Karpas-422 (cell line): Measurements from ENCODE around the gene ACAT2. TPM values are rescaled to one million over a fixed set of nuclear protein-coding genes. Genes with fewer than 3 reads are reported as not detected.

ENCODE experiments used
- DNase-seq: peaks from one replicate; pipeline ENCODE4 v3.0.0-alpha.2; 2015
- H2AFZ ChIP-seq: fragments of 200-600 bp; sonication (generic); 2 replicates; pipeline ENCODE4 v1.6.1; 2014; ENCODE audit warnings: antibody characterized with exemption, low read length, mixed read lengths
- H3K27ac ChIP-seq: fragments of 200-600 bp; sonication (generic); 2 replicates; pipeline ENCODE4 v1.5.1; 2014; ENCODE audit warnings: mild to moderate bottlenecking, low read length, moderate library complexity
- H3K27me3 ChIP-seq: fragments of 200-600 bp; sonication (generic); 2 replicates; pipeline ENCODE4 v1.6.1; 2014; ENCODE audit warnings: low read length, mixed read lengths
- H3K36me3 ChIP-seq: fragments of 200-600 bp; sonication (generic); 2 replicates; pipeline ENCODE4 v1.6.1; 2014; ENCODE audit warnings: low read length, mixed read lengths; ENCODE audit not compliant: insufficient read depth
- H3K4me1 ChIP-seq: fragments of 200-600 bp; sonication (generic); 2 replicates; pipeline ENCODE4 v1.6.1; 2014; ENCODE audit warnings: mild to moderate bottlenecking, low read length, mixed read lengths
- H3K4me2 ChIP-seq: fragments of 200-600 bp; sonication (generic); 2 replicates; pipeline ENCODE4 v1.6.1; 2014; ENCODE audit warnings: low read length, low read depth, mild to moderate bottlenecking; ENCODE audit not compliant: poor library complexity, severe bottlenecking
- H3K4me3 ChIP-seq: fragments of 200-600 bp; sonication (generic); 2 replicates; pipeline ENCODE4 v1.5.1; 2014; ENCODE audit warnings: mild to moderate bottlenecking, antibody characterized with exemption, low read length, mixed read lengths
- H3K79me2 ChIP-seq: fragments of 200-600 bp; sonication (generic); 2 replicates; pipeline ENCODE4 v1.6.1; 2014; ENCODE audit warnings: mild to moderate bottlenecking, low read length, mixed read lengths
- H3K9ac ChIP-seq: fragments of 200-600 bp; sonication (generic); 2 replicates; pipeline ENCODE4 v1.6.0; 2014; ENCODE audit warnings: low read length
- H3K9me2 ChIP-seq: fragments of 200-600 bp; sonication (generic), shearing (Covaris generic); replicated peaks from 2 replicates; pipeline ENCODE4 v1.6.0; 2014; ENCODE audit warnings: mild to moderate bottlenecking, low read length, moderate library complexity; ENCODE audit not compliant: insufficient read depth
- H3K9me3 ChIP-seq: fragments of 300-700, 200-600 bp; sonication (generic); 2 replicates; pipeline ENCODE4 v1.6.1; 2014; ENCODE audit warnings: low read length, mixed read lengths
- H4K20me1 ChIP-seq: fragments of 200-600 bp; sonication (generic); 2 replicates; pipeline ENCODE4 v1.6.1; 2014; ENCODE audit warnings: mild to moderate bottlenecking, antibody characterized with exemption, low read length, low read depth; ENCODE audit not compliant: insufficient read depth
- total RNA-seq: library from RNA; depleted of rRNA; stranded (reverse); fragments of >200 nt; shearing (Covaris generic); gene quantifications from 2 replicates; pipeline ENCODE4 v1.2.3, GENCODE V29; 2014; ENCODE audit warnings: low replicate concordance

The ACAT2 gene
- total RNA-seq, 1 experiment from 2014 or later, result 72.9 TPM

- H3K79me2 ChIP-seq, result peaks cover 66% of the 10 kb centered on the region
- peaks cover under 1% of the 10 kb centered on the region; the same call in 1 of the 2 replicates for H3K4me1 ChIP-seq
- H3K4me2 ChIP-seq, result no peak overlapping the region
- H3K27me3 ChIP-seq, result no peaks in the 10 kb centered on the region
- no peaks in the 10 kb centered on the region for H3K9me2 ChIP-seq
- H2AFZ ChIP-seq, result no peak overlapping the region
- H3K9me3 ChIP-seq, result no peaks in the 10 kb centered on the region
- H3K27ac ChIP-seq, result no peak overlapping the region
- no peak overlapping the region for H3K9ac ChIP-seq
- no peak for DNase-seq
- no peak overlapping the region for H3K4me3 ChIP-seq
- peaks cover 81% of the 10 kb centered on the region; the same call in 1 of the 2 replicates for H3K36me3 ChIP-seq
- 0 out of 2 replicates have a peak, but pooled peaks cover 3% of the 10 kb centered on the region for H4K20me1 ChIP-seq
Measured at GRCh38 chr6:159754401-159754800, 7.4 kb upstream of the ACAT2 start.

GRCh38 chr6:159754959-159755914 lies 6.6 kb upstream of the ACAT2 start:
- H3K9me3 ChIP-seq, result no peaks in the 10 kb centered on the region
- 0 out of 2 replicates have a peak, but pooled peaks cover 3% of the 10 kb centered on the region for H4K20me1 ChIP-seq
- H3K79me2 ChIP-seq, result peaks cover 60% of the 10 kb centered on the region
- no peak overlapping the region for H3K4me2 ChIP-seq
- H2AFZ ChIP-seq, result no peak overlapping the region
- no peaks in the 10 kb centered on the region for H3K27me3 ChIP-seq
- H3K9ac ChIP-seq, result no peak overlapping the region
- H3K27ac ChIP-seq, result no peak overlapping the region
- no peak overlapping the region for H3K4me3 ChIP-seq
- DNase-seq, result no peak
- no peaks in the 10 kb centered on the region for H3K9me2 ChIP-seq
- H3K36me3 ChIP-seq, result peaks cover 76% of the 10 kb centered on the region; the same call in 1 of the 2 replicates
- H3K4me1 ChIP-seq, result peaks cover 9% of the 10 kb centered on the region

GRCh38 chr6:159756508-159756907 lies 5.3 kb upstream of the ACAT2 start:
- Histone ChIP-seq H3K79me2 (peaks cover 49% of the 10 kb centered on the region), H4K20me1 (0 out of 2 replicates have a peak, but pooled peaks cover 3% of the 10 kb centered on the region), H3K36me3 (peaks cover 63% of the 10 kb centered on the region; the same call in 1 of the 2 replicates), H3K9me2 (no peaks in the 10 kb centered on the region), H2AFZ (no peak overlapping the region), H3K9ac (no peak overlapping the region), H3K4me1 (peaks cover 21% of the 10 kb centered on the region), H3K9me3 (no peaks in the 10 kb centered on the region), H3K4me2 (no peak overlapping the region), H3K27me3 (no peaks in the 10 kb centered on the region), H3K4me3 (no peak overlapping the region), H3K27ac (no peak overlapping the region)
- no peak for DNase-seq

GRCh38 chr6:159758031-159759001 lies 3.5 kb upstream of the ACAT2 start:
- peaks cover 42% of the 10 kb centered on the region for H3K79me2 ChIP-seq
- H3K4me3 ChIP-seq, result no peak overlapping the region
- no peaks in the 10 kb centered on the region for H3K9me2 ChIP-seq
- no peaks in the 10 kb centered on the region for H3K9me3 ChIP-seq
- H3K9ac ChIP-seq, result no peak overlapping the region
- H2AFZ ChIP-seq, result no peak overlapping the region
- H4K20me1 ChIP-seq, result 0 out of 2 replicates have a peak, but pooled peaks cover 3% of the 10 kb centered on the region
- H3K36me3 ChIP-seq, result peaks cover 53% of the 10 kb centered on the region; the same call in 1 of the 2 replicates
- DNase-seq, result no peak
- no peak overlapping the region for H3K27ac ChIP-seq
- H3K4me2 ChIP-seq, result no peak overlapping the region
- peaks cover 30% of the 10 kb centered on the region for H3K4me1 ChIP-seq
- no peaks in the 10 kb centered on the region for H3K27me3 ChIP-seq

GRCh38 chr6:159759645-159760044 lies 2.2 kb upstream of the ACAT2 start:
- no peaks in the 10 kb centered on the region for H3K9me2 ChIP-seq
- DNase-seq, result no peak
- peak overlapping the region; percentile 60 for H3K27ac ChIP-seq
- 0 out of 2 replicates have a peak, but pooled peaks cover 3% of the 10 kb centered on the region for H4K20me1 ChIP-seq
- no peaks in the 10 kb centered on the region for H3K27me3 ChIP-seq
- H3K9me3 ChIP-seq, result no peaks in the 10 kb centered on the region
- peaks cover 48% of the 10 kb centered on the region; the same call in 1 of the 2 replicates for H3K36me3 ChIP-seq
- no peak overlapping the region for H3K4me3 ChIP-seq
- no peak overlapping the region for H2AFZ ChIP-seq
- peaks cover 37% of the 10 kb centered on the region for H3K79me2 ChIP-seq
- H3K9ac ChIP-seq, result no peak overlapping the region
- H3K4me2 ChIP-seq, result peak overlapping the region; percentile 95
- peaks cover 31% of the 10 kb centered on the region for H3K4me1 ChIP-seq

GRCh38 chr6:159760602-159761057 lies 1.2 kb upstream of the ACAT2 start:
- DNase-seq, result no peak
- no peaks in the 10 kb centered on the region for H3K9me2 ChIP-seq
- no peaks in the 10 kb centered on the region for H4K20me1 ChIP-seq
- no peak overlapping the region for H2AFZ ChIP-seq
- H3K4me2 ChIP-seq, result peak overlapping the region; percentile 95
- peak overlapping the region; percentile 99 for H3K9ac ChIP-seq
- peaks cover 31% of the 10 kb centered on the region for H3K4me1 ChIP-seq
- peaks cover 35% of the 10 kb centered on the region for H3K79me2 ChIP-seq
- H3K9me3 ChIP-seq, result no peaks in the 10 kb centered on the region
- H3K36me3 ChIP-seq, result peaks cover 44% of the 10 kb centered on the region; the same call in 1 of the 2 replicates
- H3K4me3 ChIP-seq, result peak overlapping the region; percentile 87
- H3K27ac ChIP-seq, result peak overlapping the region; percentile 96
- H3K27me3 ChIP-seq, result no peaks in the 10 kb centered on the region

GRCh38 chr6:159761129-159761872 lies 544 bp upstream of the ACAT2 start:
- Histone ChIP-seq H3K27me3 (no peaks in the 10 kb centered on the region), H4K20me1 (no peaks in the 10 kb centered on the region), H2AFZ (no peak overlapping the region), H3K9me3 (no peaks in the 10 kb centered on the region), H3K9me2 (no peaks in the 10 kb centered on the region), H3K27ac (peak overlapping the region; percentile 96), H3K4me1 (peaks cover 31% of the 10 kb centered on the region), H3K9ac (peak overlapping the region; percentile 99), H3K79me2 (peaks cover 35% of the 10 kb centered on the region), H3K4me2 (peak overlapping the region; percentile 95), H3K4me3 (peak overlapping the region; percentile 87), H3K36me3 (peaks cover 44% of the 10 kb centered on the region; the same call in 1 of the 2 replicates)
- DNase-seq, result no peak
